MM.1S (cell line): ENCODE results near the gene ATAD3A.

Experiments
- EZH2 ChIP-seq: fragments of 300-600 bp; sonication (generic); optimal IDR thresholded peaks from 2 replicates; pipeline ENCODE3; 2017; ENCODE audit warnings: low read depth, mild to moderate bottlenecking, antibody characterized with exemption, low read length, mixed read lengths
- EZH2phosphoT487 ChIP-seq: fragments of 300-600 bp; sonication (generic); IDR thresholded peaks from 2 replicates; pipeline ENCODE4 v1.6.1; 2018; ENCODE audit warnings: antibody characterized with exemption, low read length
- TF ChIP-seq, protein P1 (sequence below): fragments of 300-600 bp; sonication (generic); IDR thresholded peaks from 2 replicates; pipeline ENCODE4 v1.5.1; 2016; ENCODE audit warnings: antibody characterized with exemption, low read length, mixed read lengths

GRCh38 chr1:1542766-1543705, 31.1 kb downstream of the ATAD3A start:
- no peak for TF ChIP-seq EZH2
- TF ChIP-seq, protein P1, sequence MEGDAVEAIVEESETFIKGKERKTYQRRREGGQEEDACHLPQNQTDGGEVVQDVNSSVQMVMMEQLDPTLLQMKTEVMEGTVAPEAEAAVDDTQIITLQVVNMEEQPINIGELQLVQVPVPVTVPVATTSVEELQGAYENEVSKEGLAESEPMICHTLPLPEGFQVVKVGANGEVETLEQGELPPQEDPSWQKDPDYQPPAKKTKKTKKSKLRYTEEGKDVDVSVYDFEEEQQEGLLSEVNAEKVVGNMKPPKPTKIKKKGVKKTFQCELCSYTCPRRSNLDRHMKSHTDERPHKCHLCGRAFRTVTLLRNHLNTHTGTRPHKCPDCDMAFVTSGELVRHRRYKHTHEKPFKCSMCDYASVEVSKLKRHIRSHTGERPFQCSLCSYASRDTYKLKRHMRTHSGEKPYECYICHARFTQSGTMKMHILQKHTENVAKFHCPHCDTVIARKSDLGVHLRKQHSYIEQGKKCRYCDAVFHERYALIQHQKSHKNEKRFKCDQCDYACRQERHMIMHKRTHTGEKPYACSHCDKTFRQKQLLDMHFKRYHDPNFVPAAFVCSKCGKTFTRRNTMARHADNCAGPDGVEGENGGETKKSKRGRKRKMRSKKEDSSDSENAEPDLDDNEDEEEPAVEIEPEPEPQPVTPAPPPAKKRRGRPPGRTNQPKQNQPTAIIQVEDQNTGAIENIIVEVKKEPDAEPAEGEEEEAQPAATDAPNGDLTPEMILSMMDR = no peak
- TF ChIP-seq EZH2phosphoT487 = no peak
